Measurements from ENCODE around the gene PISD.

The PISD gene

GRCh38 chr22:31653944-31654343, 8.1 kb downstream of the PISD start:
- Histone ChIP-seq H3K79me2 (ENCODE audit: insufficient read depth, low read length) (peaks cover 85% of the 10 kb centered on the region), H3K9ac (ENCODE audit: low read length) (no peak overlapping the region), H2AFZ (ENCODE audit: low read depth, low read length, severe bottlenecking) (no peak overlapping the region), H3K27ac (ENCODE audit: low read depth, low read length) (no peak overlapping the region), H3K9me2 (replicated peaks; ENCODE audit: insufficient read depth, low read length) (no peaks in the 10 kb centered on the region), H3K36me3 (ENCODE audit: low read length) (no peaks in the 10 kb centered on the region), H3K9me3 (ENCODE audit: insufficient read depth, low read length) (no peaks in the 10 kb centered on the region), H3K4me3 (ENCODE audit: insufficient read depth, low read length, poor library complexity, severe bottlenecking) (no peak overlapping the region), H3K27me3 (ENCODE audit: low read length) (no peaks in the 10 kb centered on the region), H4K20me1 (ENCODE audit: low read depth, low read length) (no peaks in the 10 kb centered on the region; the same call in 1 of the 2 replicates), H3K4me2 (ENCODE audit: low read depth, low read length, poor library complexity, severe bottlenecking) (no peak overlapping the region), H3F3A (ENCODE audit: insufficient read depth) (no peaks in the 10 kb centered on the region)
- TF ChIP-seq CTCF (IDR thresholded peaks at IDR 0.05; ENCODE audit: insufficient read depth, low read length, poor library complexity, severe bottlenecking), result no peak
- no peak for TF ChIP-seq EZH2phosphoT487 (conservative IDR thresholded peaks at IDR 0.05; ENCODE audit: low read length)

- Histone ChIP-seq H3K4me3 (ENCODE audit: insufficient read depth, low read length, poor library complexity, severe bottlenecking) (no peak overlapping the region), H3K9ac (ENCODE audit: low read length) (no peak overlapping the region), H4K20me1 (ENCODE audit: low read depth, low read length) (no peaks in the 10 kb centered on the region; the same call in 1 of the 2 replicates), H3K9me2 (replicated peaks; ENCODE audit: insufficient read depth, low read length) (no peaks in the 10 kb centered on the region), H3K9me3 (ENCODE audit: insufficient read depth, low read length) (no peaks in the 10 kb centered on the region), H3K4me2 (ENCODE audit: low read depth, low read length, poor library complexity, severe bottlenecking) (no peak overlapping the region), H3F3A (ENCODE audit: insufficient read depth) (no peaks in the 10 kb centered on the region), H3K27me3 (ENCODE audit: low read length) (no peaks in the 10 kb centered on the region), H3K36me3 (ENCODE audit: low read length) (no peaks in the 10 kb centered on the region), H3K79me2 (ENCODE audit: insufficient read depth, low read length) (peaks cover 76% of the 10 kb centered on the region), H3K27ac (ENCODE audit: low read depth, low read length) (no peak overlapping the region), H2AFZ (ENCODE audit: low read depth, low read length, severe bottlenecking) (no peak overlapping the region)
- TF ChIP-seq EZH2phosphoT487 (conservative IDR thresholded peaks at IDR 0.05; ENCODE audit: low read length) (no peak), CTCF (IDR thresholded peaks at IDR 0.05; ENCODE audit: insufficient read depth, low read length, poor library complexity, severe bottlenecking) (no peak)
Observed at GRCh38 chr22:31652911-31653684, 8.9 kb downstream of the PISD start.

GRCh38 chr22:31652088-31652487, 9.9 kb downstream of the PISD start:
- H3K9ac ChIP-seq (ENCODE audit: low read length), result no peak overlapping the region
- H3K4me3 ChIP-seq (ENCODE audit: insufficient read depth, low read length, poor library complexity, severe bottlenecking), result no peak overlapping the region
- H4K20me1 ChIP-seq (ENCODE audit: low read depth, low read length), result no peaks in the 10 kb centered on the region
- H3F3A ChIP-seq (ENCODE audit: insufficient read depth), result no peaks in the 10 kb centered on the region
- no peaks in the 10 kb centered on the region for H3K9me3 ChIP-seq (ENCODE audit: insufficient read depth, low read length)
- peaks cover 66% of the 10 kb centered on the region for H3K79me2 ChIP-seq (ENCODE audit: insufficient read depth, low read length)
- H3K9me2 ChIP-seq (replicated peaks; ENCODE audit: insufficient read depth, low read length), result no peaks in the 10 kb centered on the region
- H3K27ac ChIP-seq (ENCODE audit: low read depth, low read length), result no peak overlapping the region
- no peaks in the 10 kb centered on the region for H3K27me3 ChIP-seq (ENCODE audit: low read length)
- no peak overlapping the region for H3K4me2 ChIP-seq (ENCODE audit: low read depth, low read length, poor library complexity, severe bottlenecking)
- H2AFZ ChIP-seq (ENCODE audit: low read depth, low read length, severe bottlenecking), result no peak overlapping the region
- H3K36me3 ChIP-seq (ENCODE audit: low read length), result no peaks in the 10 kb centered on the region
- TF ChIP-seq EZH2phosphoT487 (conservative IDR thresholded peaks at IDR 0.05; ENCODE audit: low read length) (no peak), CTCF (IDR thresholded peaks at IDR 0.05; ENCODE audit: insufficient read depth, low read length, poor library complexity, severe bottlenecking) (no peak)
